GM12801 (cell line): Measurements from ENCODE around the gene LMNA.

Source experiments
- CTCF ChIP-seq: IDR thresholded peaks from one replicate; pipeline ENCODE4 v1.5.1; 2011; ENCODE audit warnings: control low read depth; ENCODE audit not compliant: insufficient read length; ENCODE audit errors: extremely low read depth

The LMNA gene

GRCh38 chr1:156110252-156110651 is 4.3 kb upstream of the LMNA start:
- TF ChIP-seq CTCF, result no peak

- no peak for TF ChIP-seq CTCF
Observed at GRCh38 chr1:156111355-156111962, 3.1 kb upstream of the LMNA start.

GRCh38 chr1:156112276-156113137 is 2.0 kb upstream of the LMNA start:
- no peak for TF ChIP-seq CTCF

GRCh38 chr1:156113282-156113950 is 1.1 kb upstream of the LMNA start:
- TF ChIP-seq CTCF, result no peak

GRCh38 chr1:156114919-156115513 is 505 bp downstream of the LMNA start:
- TF ChIP-seq CTCF, result no peak

- TF ChIP-seq CTCF, result no peak
Observed at GRCh38 chr1:156115514-156116374, 1.2 kb downstream of the LMNA start.
